Hippocampal formation (tissue), 2 donors: ENCODE data around the gene ACVR1C.

Source experiments
- DNase-seq, 2 donors: peaks; one replicate each; lab custom pipeline; 2025; lab: John Stamatoyannopoulos, UW

The ACVR1C gene

GRCh38 chr2:157497638-157498314 lies 130.9 kb downstream of the ACVR1C start:
- DNase-seq: peak in 1 of 2 donors; percentile 61

- peak; percentile 48 to 60 for DNase-seq
Observed at GRCh38 chr2:157492189-157492773, 136.4 kb downstream of the ACVR1C start.

DNA sequence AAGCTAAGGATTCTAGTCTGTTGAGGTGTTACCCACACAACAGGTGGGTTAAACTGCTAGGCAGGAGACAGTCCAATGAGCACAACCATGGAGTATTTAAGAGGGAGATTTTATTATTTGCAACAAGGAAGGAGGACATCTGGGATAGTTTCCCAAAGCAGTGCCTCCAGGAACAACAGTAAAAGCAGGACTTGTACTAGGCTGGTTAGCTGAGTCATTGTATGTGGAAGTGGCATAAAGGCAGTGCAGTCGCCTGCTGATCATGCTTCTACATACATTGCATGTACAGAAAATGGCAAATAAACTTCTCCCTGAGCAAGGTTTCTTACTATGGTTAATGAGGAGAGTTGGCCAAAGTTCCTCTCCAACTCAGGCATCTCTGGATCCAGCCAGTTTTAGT lies 138.7 kb downstream of the ACVR1C start:
- no peak for DNase-seq

DNA sequence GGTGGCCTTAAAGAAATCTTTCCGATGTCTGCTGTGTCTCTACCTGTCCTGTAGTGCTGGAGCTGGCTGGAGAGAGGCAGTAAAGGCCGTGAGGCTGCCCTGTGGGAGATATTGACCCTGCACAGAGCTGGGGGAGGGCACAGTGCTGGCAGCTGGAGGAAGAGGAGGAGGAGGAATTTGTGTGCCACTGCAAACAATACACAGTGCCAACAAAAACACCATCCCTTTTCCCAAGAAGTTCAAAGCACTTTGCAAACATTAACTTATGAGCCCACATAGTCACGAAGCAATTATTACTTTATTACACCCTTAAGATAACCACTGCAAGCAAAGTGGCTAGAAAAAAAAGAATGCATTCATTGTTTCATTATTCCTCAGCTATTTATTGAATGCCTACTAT lies 139.8 kb downstream of the ACVR1C start:
- DNase-seq: no peak

DNA sequence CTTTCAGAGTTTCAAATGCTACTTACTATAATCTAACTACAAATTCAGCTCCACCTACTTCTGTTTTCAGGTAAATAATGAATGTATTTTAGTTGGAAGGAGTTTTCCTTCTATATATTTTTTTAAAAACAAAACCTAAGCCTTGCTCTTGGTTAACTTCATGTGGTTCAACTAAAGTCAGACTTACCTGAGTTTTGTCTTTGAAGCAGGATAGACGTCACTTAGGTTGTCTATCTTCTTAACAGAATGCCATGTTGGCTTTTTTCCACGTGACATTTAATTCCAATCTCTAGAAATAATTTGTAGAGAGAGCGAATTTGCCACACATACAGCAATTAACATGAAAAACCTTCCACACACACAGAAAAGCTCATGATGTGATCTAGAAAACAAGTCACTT lies 140.9 kb downstream of the ACVR1C start:
- no peak for DNase-seq

GRCh38 chr2:157487271-157487610 lies 141.4 kb downstream of the ACVR1C start:
- no peak for DNase-seq

DNA sequence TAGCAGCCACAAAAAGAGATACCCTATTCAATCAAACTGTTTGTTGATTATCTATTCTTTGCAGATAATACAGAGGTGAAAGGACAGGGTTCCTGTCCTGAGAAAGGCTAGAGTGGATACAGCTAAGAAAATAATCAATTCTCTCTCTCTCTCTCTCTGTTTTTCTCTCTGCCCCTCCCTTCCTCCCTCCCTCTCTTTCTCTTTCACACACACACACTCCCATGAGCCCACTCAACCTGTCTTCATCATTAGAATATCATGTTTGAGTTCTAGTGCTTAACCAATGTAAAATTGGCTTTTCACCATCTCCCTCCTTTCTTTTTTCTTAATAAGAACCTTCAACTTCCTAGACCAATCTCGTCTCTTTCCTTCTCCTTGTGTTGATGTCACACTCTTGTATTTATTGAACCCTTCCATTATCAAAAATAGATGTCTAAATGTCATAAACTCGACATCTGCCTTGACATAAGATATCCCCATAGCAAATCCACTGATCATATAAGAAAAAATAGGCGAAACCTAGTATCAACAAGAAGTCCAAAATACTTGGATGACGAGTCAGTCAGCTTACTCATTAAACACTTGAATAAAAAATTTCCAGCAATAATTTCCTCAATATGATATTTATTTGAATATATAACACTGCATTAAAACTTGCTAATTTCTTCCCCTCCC lies 141.9 kb downstream of the ACVR1C start:
- no peak for DNase-seq

DNA sequence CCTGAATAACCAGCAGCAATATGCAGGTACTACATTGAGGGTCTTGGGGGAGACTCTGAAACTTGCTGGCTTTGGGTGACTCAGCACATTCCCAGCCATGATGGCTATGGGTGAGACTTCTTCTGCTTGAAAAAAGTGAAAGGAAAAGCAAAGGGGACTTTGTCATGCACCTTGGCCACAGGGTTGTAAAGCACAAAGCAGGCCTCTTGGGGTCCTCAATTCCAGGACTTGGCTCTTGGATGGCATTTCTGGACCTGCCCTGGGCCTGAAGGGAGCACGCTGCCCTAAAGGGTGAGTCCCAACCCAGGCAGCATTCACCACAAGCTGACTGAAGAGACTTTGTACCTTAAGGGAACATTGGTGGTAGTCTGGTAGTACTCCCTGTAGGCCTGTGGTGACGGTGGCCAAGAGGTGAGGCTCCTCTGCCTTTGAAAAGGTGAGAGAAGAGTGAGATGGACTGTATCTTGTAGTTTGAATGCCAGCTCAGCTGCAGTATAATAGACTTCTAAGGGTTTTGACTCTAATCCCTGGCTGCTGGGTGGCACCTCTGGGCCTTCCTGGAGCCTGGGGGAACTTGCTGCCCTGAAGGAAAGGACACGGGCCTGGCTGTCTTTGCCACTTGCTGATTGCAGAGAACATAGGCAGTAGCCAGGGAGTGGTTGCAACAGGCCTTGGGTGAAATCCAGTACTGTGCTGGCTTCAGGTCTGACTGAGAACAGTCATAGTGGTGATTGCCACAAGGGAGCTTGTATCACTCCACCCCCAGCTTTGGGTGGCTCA lies 148.3 kb downstream of the ACVR1C start:
- DNase-seq: no peak

DNA sequence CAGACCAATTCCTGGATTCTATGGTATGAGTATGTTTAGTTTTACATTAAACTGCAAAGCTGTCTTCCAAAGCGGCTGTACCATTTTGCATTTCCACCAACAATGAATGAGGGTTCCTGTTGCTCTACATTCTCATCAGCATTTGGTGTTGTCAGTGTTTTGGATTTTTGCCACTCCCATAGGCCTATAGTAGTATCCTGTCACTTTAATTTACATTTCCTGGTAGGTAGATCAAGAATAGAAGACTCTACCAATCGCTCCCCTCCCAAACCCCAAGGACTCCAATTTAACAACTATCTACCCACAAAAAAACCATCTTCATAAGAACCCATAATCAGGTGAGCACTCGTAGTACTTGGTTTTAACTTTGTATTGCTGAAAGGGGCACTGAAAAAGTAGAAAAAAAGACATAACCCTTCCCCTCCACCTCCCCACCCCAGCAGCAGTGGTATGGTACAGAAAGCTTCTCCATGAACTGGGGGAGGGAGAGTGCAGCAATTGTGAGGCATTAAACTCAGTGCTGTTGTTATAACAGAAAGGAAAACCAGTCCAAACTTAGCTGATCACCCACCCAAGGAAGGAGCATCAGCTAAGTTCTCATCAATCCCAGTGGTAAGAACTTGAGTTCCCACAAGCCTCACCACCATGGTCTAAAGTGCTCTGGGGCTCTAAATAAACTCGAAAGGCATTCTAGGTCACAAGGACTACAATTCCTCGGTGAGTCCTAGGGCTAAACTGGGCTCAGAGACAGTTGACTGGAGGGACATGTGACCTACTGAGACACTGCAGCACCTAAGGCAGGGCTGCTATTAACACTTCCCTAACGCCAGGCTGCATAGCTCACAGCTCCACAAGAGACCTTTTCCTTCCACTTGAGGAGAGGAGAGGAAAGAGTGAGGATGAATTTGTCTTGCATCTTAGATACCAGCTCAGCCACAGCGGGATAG lies 149.3 kb downstream of the ACVR1C start:
- DNase-seq: no peak

DNA sequence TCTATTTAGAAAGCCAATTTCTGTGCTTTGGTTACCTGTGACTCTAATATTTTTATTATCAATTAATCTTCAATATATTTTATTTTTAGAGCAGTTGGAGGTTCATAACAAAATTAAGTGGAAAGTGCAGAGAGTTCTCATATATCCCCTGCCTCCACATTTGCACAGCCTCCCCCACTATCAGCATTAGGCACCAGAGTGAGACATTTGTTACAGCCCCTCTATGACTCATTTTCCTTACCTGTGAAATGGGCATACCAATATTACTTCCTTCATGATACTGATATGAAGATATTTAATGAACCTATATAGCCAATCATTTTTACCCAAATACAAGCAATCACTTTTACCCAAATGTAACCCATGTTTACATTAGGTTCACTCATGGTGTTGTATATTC lies 150.7 kb downstream of the ACVR1C start:
- DNase-seq: no peak

DNA sequence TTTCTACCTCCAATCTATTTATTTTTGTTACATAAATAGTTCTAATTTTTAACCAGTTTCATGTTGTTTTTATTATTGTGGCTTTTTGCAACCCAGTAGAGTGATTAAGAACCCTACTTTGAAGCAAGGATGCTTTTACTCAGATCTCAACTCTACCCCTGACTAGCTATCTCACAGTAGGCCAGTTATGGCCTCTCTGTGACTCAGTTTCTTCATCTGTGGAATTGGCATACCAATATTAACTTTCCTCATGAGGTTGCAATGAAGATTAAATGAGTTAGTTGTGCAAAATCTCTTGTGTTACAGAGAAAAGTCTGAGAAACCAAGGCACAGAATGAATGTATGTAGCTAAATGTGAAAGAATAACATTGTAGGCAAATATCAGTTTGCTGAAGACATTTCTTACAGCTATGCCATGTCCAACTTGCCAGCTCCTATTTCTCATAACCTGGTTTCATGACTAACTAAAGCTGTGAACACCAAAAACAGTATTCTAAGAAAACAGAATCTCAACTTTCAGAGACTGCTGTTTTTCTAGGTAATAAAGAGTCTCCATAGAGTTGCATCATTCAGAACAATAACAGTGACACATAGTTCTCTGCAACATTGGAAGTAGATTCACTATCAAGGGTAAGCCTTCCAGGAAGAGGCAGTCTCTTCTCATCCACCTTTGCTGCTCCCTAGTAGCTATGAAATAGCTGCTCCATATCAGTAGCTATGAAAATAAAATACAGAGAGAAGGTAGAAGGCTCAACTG lies 151.5 kb downstream of the ACVR1C start:
- no peak for DNase-seq
